ENCODE data around the gene SLC9B1. TPM values are rescaled to one million over a fixed set of nuclear protein-coding genes. Genes with fewer than 3 reads are reported as not detected.
"Not testable (repeated sequence)": the region's sequence is repeated elsewhere in the genome, so short reads cannot be mapped to it uniquely, and the experiment has no call there.

SLC9B1 gene
- total RNA-seq, 1 donor from 2014 or later, result not detected

- DNase-seq, result not testable (repeated sequence)
Observed at GRCh38 chr4:102877477-102878106, 141.9 kb downstream of the SLC9B1 start.

GRCh38 chr4:102871772-102872171, 147.7 kb downstream of the SLC9B1 start:
- DNase-seq, result no peak

GRCh38 chr4:102869569-102870197, 149.8 kb downstream of the SLC9B1 start:
- no peak for DNase-seq

- DNase-seq, result peak; percentile 94
Observed at GRCh38 chr4:102868781-102869568, 150.5 kb downstream of the SLC9B1 start, which contains the start of gene CISD2. Gene CISD2, plus strand, starts transcription at chr4:102868992. Its CDS starts 93 bp downstream, at chr4:102869085.

GRCh38 chr4:102868153-102868780, 151.2 kb downstream of the SLC9B1 start:
- DNase-seq, result no peak

- DNase-seq, result no peak
Observed at GRCh38 chr4:102867278-102868152, 152.0 kb downstream of the SLC9B1 start.

GRCh38 chr4:102865327-102865726, 154.2 kb downstream of the SLC9B1 start:
- DNase-seq, result not testable (repeated sequence)

GRCh38 chr4:102862747-102863146, 156.8 kb downstream of the SLC9B1 start:
- no peak for DNase-seq

GRCh38 chr4:102862016-102862415, 157.5 kb downstream of the SLC9B1 start:
- no peak for DNase-seq

GRCh38 chr4:102860611-102861324, 158.7 kb downstream of the SLC9B1 start:
- no peak for DNase-seq

GRCh38 chr4:102858828-102859464, 160.6 kb downstream of the SLC9B1 start:
- no peak for DNase-seq

Other genes with a start within 250 kb of the SLC9B1 start
- gene UBE2D3, start 192.2 kb downstream of the SLC9B1 start, total RNA-seq, result 313 and 433 TPM in 2 replicates
- gene CISD2, start 150.7 kb downstream of the SLC9B1 start, total RNA-seq, result 22.2 and 23.0 TPM in 2 replicates
- 22.6 and 24.2 TPM in 2 replicates for gene SLC9B2, start 57.1 kb upstream of the SLC9B1 start, total RNA-seq
- gene BDH2, start 80.1 kb upstream of the SLC9B1 start, total RNA-seq, result 25.5 and 26.5 TPM in 2 replicates
- 6.1 and 39.1 TPM in 2 replicates for gene CENPE, start 178.6 kb upstream of the SLC9B1 start, total RNA-seq

All from dermis blood vessel endothelial cell (primary cell).